Stomach (tissue), 9 donors: ENCODE data around the gene SUMO1. TPM values are rescaled to one million over a fixed set of nuclear protein-coding genes. Genes with fewer than 3 reads are reported as not detected.

Experiments used
- DNase-seq, 2 donors: peaks; one replicate each; pipeline versions ENCODE4 v3.0.0 to v3.0.0-alpha.2; 2013 to 2019
- H3K27ac ChIP-seq, 5 donors: fragments of 200-600 bp in 4 of 5; sonication (generic) in 4 of 5; one replicate each; pipeline ENCODE4 v1.5.1; 2013 to 2019; ENCODE audit warnings: mild to moderate bottlenecking in 1 of 5, moderate library complexity in 1 of 5
- H3K27me3 ChIP-seq, 3 donors: fragments of 200-600 bp; sonication (generic); one replicate each; pipeline ENCODE4 v1.5.1; 2017 to 2019; ENCODE audit warnings: mixed run types in 1 of 3
- H3K36me3 ChIP-seq, 4 donors: fragments of 200-600 bp; sonication (generic); 1 replicate in 3 of 4; 2 replicates in 1 of 4; pipeline ENCODE4 v1.5.1; 2016 to 2019
- H3K4me1 ChIP-seq, 4 donors: fragments of 200-600 bp; sonication (generic); one replicate each; pipeline ENCODE4 v1.5.1; 2016 to 2019
- H3K4me3 ChIP-seq, 4 donors: fragments of 200-600 bp; sonication (generic) in 3 of 4; one replicate each; pipeline ENCODE4 v1.5.1; 2016 to 2019; ENCODE audit warnings: mild to moderate bottlenecking in 1 of 4
- H3K9me3 ChIP-seq, 4 donors: fragments of 200-600 bp; sonication (generic); one replicate each; pipeline ENCODE4 v1.5.1; 2016 to 2019
- EP300 ChIP-seq: sonication (generic); formaldehyde crosslinking; IDR thresholded peaks from one replicate; pipeline ENCODE4 v1.6.1; 2017; ENCODE audit warnings: antibody characterized with exemption
- POLR2A ChIP-seq, 4 donors: fragments of 450-650 bp; IDR thresholded peaks; one replicate each; pipeline ENCODE4 v1.6.1; 2016; ENCODE audit warnings: antibody characterized with exemption in 4 of 4, control low read depth in 2 of 4, mild to moderate bottlenecking in 1 of 4, moderate library complexity in 1 of 4
- POLR2AphosphoS5 ChIP-seq, 3 donors: sonication (generic); formaldehyde crosslinking; IDR thresholded peaks; one replicate each; pipeline ENCODE4 v1.6.1; 2016; ENCODE audit warnings: antibody characterized with exemption in 3 of 3
- WGBS, 5 donors: extraction: QIAGEN DNeasy Blood & Tissue Kit in 3 of 5; methylation state at CpG; one replicate each; pipeline versions ENCODE4 v1.1.5 to v1.1.7; 2013 to 2018; 5-methylcytosine and 5-hydroxymethylcytosine counted together
- intact Hi-C: fragments of 100-400 bp; cut with DNase I; formaldehyde crosslinking; loops from one replicate; pipeline ENCODE4 v1.15.1; 2023; ENCODE audit warnings: low total_unique reads
- polyA plus RNA-seq, 3 donors: library from polyadenylated mRNA; stranded (reverse); fragments of 200-250 nt; gene quantifications; one replicate each; pipeline ENCODE4 v1.2.3, GENCODE V29; 2013
- total RNA-seq, 5 donors: library from RNA; depleted of rRNA; stranded (reverse); fragments of >200 nt; gene quantifications; one replicate each; pipeline versions ENCODE4 v1.1.0 to v1.2.3, GENCODE V29; 2014 to 2016
- TF ChIP-seq, protein P1 (sequence below), 7 experiments: fragments of 450-650 bp in 4 of 7; fragments of 200-600 bp in 3 of 7; sonication (generic) in 3 of 7; IDR thresholded peaks; one replicate each; pipeline ENCODE4 v1.5.1; 2016 to 2019; ENCODE audit warnings: antibody characterized with exemption in 7 of 7, control low read depth in 2 of 7, mild to moderate bottlenecking in 1 of 7
- donor health status: healthy with polysubstance abuse.
- donor health status: Bipolar disorder and iron deficiency.
- donor health status: healthy.

The SUMO1 gene
- total and polyA plus RNA-seq, 8 donors: 17.8 to 118 (median 64.3) TPM

- Histone ChIP-seq H3K36me3 (no peaks in the 10 kb centered on the region), H3K4me1 (no peaks in the 10 kb centered on the region), H3K27me3 (no peaks in the 10 kb centered on the region), H3K9me3 (no peaks in the 10 kb centered on the region), H3K27ac (no peak overlapping the region), H3K4me3 (no peak overlapping the region)
- no peak for DNase-seq
- 82 to 94% (median 88%) methylated on average over 3 of the region's 3 CpGs for WGBS, 5 donors
- no peak for TF ChIP-seq POLR2A (IDR thresholded peaks at IDR 0.05)
- no peak for TF ChIP-seq POLR2AphosphoS5 (IDR thresholded peaks at IDR 0.05)
- no peak for TF ChIP-seq EP300
- TF ChIP-seq, protein P1, sequence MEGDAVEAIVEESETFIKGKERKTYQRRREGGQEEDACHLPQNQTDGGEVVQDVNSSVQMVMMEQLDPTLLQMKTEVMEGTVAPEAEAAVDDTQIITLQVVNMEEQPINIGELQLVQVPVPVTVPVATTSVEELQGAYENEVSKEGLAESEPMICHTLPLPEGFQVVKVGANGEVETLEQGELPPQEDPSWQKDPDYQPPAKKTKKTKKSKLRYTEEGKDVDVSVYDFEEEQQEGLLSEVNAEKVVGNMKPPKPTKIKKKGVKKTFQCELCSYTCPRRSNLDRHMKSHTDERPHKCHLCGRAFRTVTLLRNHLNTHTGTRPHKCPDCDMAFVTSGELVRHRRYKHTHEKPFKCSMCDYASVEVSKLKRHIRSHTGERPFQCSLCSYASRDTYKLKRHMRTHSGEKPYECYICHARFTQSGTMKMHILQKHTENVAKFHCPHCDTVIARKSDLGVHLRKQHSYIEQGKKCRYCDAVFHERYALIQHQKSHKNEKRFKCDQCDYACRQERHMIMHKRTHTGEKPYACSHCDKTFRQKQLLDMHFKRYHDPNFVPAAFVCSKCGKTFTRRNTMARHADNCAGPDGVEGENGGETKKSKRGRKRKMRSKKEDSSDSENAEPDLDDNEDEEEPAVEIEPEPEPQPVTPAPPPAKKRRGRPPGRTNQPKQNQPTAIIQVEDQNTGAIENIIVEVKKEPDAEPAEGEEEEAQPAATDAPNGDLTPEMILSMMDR (IDR thresholded peaks at IDR 0.05): no peak
- intact Hi-C loops: no loop called here
Observed at GRCh38 chr2:202194418-202194817, 44.0 kb downstream of the SUMO1 start.

- no peaks in the 10 kb centered on the region for H3K4me1 ChIP-seq
- H3K27me3 ChIP-seq: no peaks in the 10 kb centered on the region
- intact Hi-C loops: no loop called here
- no peak overlapping the region for H3K4me3 ChIP-seq
- no peak for DNase-seq
- no peaks in the 10 kb centered on the region for H3K36me3 ChIP-seq
- WGBS, 5 donors: 74 to 87% (median 84%) methylated on average over 7 of the region's 7 CpGs
- H3K27ac ChIP-seq: no peak overlapping the region
- TF ChIP-seq POLR2A (IDR thresholded peaks at IDR 0.05) (no peak), POLR2AphosphoS5 (IDR thresholded peaks at IDR 0.05) (no peak), EP300 (no peak)
- TF ChIP-seq, protein P1 (IDR thresholded peaks at IDR 0.05): no peak
- no peaks in the 10 kb centered on the region for H3K9me3 ChIP-seq
Observed at GRCh38 chr2:202193881-202194353, 44.5 kb downstream of the SUMO1 start.

DNA sequence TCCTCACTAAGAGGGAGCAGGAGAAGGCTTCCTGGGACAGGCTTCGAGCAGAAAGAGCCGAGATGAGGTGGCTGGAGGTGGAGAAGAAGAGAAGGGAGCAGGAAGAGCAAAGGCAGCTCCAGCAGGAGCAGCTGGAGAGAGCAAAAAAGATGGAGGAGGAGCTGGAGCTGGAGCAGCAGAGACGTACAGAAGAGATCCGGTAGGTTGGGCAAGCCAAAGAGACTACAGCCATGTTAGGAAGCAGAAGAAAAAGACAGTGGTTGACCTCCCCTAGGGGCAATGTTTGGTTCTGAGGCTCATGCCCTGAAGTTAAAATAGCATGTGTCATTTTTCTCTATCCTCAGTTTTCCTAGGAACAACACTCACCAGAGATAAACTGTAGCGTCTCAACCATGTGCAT is 45.1 kb downstream of the SUMO1 start:
- no peak overlapping the region for H3K27ac ChIP-seq
- no peaks in the 10 kb centered on the region for H3K36me3 ChIP-seq
- no peaks in the 10 kb centered on the region for H3K4me1 ChIP-seq
- TF ChIP-seq POLR2A (IDR thresholded peaks at IDR 0.05): no peak
- TF ChIP-seq, protein P1 (IDR thresholded peaks at IDR 0.05): no peak
- no peak for TF ChIP-seq EP300
- TF ChIP-seq POLR2AphosphoS5 (IDR thresholded peaks at IDR 0.05): no peak
- intact Hi-C loops: no loop called here
- H3K9me3 ChIP-seq: no peaks in the 10 kb centered on the region
- no peak for DNase-seq
- WGBS, 5 donors: 82 to 92% (median 88%) methylated on average over 5 of the region's 5 CpGs
- H3K4me3 ChIP-seq: no peak overlapping the region
- no peaks in the 10 kb centered on the region for H3K27me3 ChIP-seq

GRCh38 chr2:202187570-202187969 is 50.8 kb downstream of the SUMO1 start:
- no peak for TF ChIP-seq POLR2AphosphoS5 (IDR thresholded peaks at IDR 0.05)
- TF ChIP-seq EP300: no peak
- no peak for TF ChIP-seq POLR2A (IDR thresholded peaks at IDR 0.05)
- TF ChIP-seq, protein P1 (IDR thresholded peaks at IDR 0.05): no peak
- 45 to 64% (median 60%) methylated on average over 1 of the region's 1 CpG for WGBS, 5 donors
- no peaks in the 10 kb centered on the region for H3K4me1 ChIP-seq
- H3K27me3 ChIP-seq: no peaks in the 10 kb centered on the region
- H3K27ac ChIP-seq: no peak overlapping the region
- DNase-seq: no peak
- intact Hi-C loops: no loop called here
- H3K4me3 ChIP-seq: no peak overlapping the region
- no peaks in the 10 kb centered on the region for H3K36me3 ChIP-seq
- no peaks in the 10 kb centered on the region for H3K9me3 ChIP-seq
